Measurements from ENCODE around the gene PCDH9. TPM values are rescaled to one million over a fixed set of nuclear protein-coding genes. Genes with fewer than 3 reads are reported as not detected.
A peak's percentile ranks its signal among the peaks of the same experiment; 100 is the strongest.

Gene PCDH9
- total and polyA plus RNA-seq, 4 experiments from 2014 or later: 0.08 to 0.18 (median 0.14) TPM

DNA sequence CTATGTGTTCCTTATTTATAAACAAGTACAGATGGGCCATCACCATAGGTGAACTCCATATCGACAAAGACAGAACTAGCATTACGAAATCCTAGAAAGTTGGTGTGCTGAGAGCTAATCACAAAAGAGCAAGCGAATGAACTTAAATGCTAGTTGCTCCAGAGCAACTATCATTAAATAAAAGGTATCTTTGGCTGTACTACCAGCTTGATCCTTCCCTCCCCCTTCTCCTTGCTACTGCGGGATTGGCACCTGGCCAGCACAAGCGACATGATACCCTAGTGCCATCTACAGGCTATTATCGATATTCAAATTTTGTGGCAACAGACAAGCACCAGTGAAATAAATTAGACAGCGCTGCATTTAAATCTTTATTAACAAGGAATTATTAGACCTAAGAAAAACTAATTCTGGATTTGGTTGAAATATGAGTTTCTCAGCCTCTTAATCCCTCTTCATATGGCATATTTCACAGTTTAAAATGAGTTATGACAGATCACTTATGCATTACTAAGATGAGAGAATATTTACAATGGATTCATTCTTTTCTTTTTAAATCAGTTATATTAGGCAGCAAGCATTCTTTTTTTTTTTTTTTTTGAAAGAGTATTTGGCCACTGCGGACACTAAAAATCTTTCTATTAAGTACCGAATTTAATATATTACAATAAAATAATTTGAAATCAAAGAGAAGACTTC is 5.8 kb downstream of the PCDH9 start:
- no peak overlapping the region for H3K4me3 ChIP-seq (ENCODE audit: low read length in 2 of 2)
- H3K9me3 ChIP-seq (ENCODE audit: control insufficient read depth in 1 of 2, low read length in 2 of 2): no peaks in the 10 kb centered on the region
- H3K27me3 ChIP-seq (ENCODE audit: insufficient read depth, low read length): no peaks in the 10 kb centered on the region
- peak overlapping the region in 1 of 8 donors; percentile 29 for H3K4me3 Mint-ChIP-seq
- POLR2A ChIA-PET (ENCODE audit: partially characterized antibody): no interaction called here
- H3K4me1 Mint-ChIP-seq: peaks cover 0 to 5% (median 1%) of the 10 kb centered on the region in 4 donors
- no peaks in the 10 kb centered on the region for H3K36me3 ChIP-seq (ENCODE audit: insufficient read depth, low read length)
- H3K4me1 ChIP-seq (ENCODE audit: insufficient read depth, low read length): peaks cover 6% of the 10 kb centered on the region
- H3K27ac ChIP-seq (ENCODE audit: low read depth, low read length): no peak overlapping the region
- no peaks in the 10 kb centered on the region for H3K36me3 Mint-ChIP-seq
- H3K27me3 Mint-ChIP-seq: peaks cover 8 to 13% of the 10 kb centered on the region in 2 donors
- DNase-seq: peak; percentile 35 to 43 (median 39)
- CTCF ChIA-PET (ENCODE audit: partially characterized antibody): interaction anchor here (1.4 to 1.6 kb wide), 2 partner anchors 14 to 17 kb away, joined by 3 read pairs; no protein-coding TSS in a partner anchor
- intact Hi-C loops (cut with micrococcal nuclease): no loop called here
- no peak overlapping the region for H3K27ac Mint-ChIP-seq
- peaks cover 0 to 2% (median 0%) of the 10 kb centered on the region in 8 donors for H3K9me3 Mint-ChIP-seq

DNA sequence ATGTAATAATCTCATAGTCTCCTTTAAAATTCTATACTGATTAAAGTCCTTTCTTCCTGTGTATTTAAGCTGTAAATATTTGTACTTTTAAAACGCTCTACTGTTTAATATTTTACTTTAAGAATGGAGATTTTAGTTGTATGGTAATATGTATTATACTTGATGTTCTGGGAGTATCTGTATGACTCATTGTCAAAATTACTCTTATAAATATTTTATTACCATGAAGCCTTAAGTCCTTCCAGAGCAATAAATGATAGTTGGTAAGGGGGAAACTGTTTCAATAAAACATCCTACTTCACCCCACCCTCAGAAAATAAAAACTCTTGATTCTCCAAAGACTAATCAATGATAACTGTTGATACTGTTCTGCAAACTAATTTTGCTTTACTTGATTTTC is 6.4 kb downstream of the PCDH9 start:
- ChIA-PET CTCF (ENCODE audit: partially characterized antibody) (interaction anchor here (1.4 kb wide), 1 partner anchor 18 kb away, joined by 3 read pairs; no protein-coding TSS in a partner anchor), POLR2A (ENCODE audit: partially characterized antibody) (no interaction called here)
- no peak for DNase-seq
- Mint-ChIP-seq H3K4me3 (no peak overlapping the region), H3K4me1 (peaks cover 0 to 5% (median 1%) of the 10 kb centered on the region in 4 donors), H3K9me3 (peaks cover 0 to 2% (median 0%) of the 10 kb centered on the region in 8 donors), H3K36me3 (no peaks in the 10 kb centered on the region), H3K27ac (no peak overlapping the region), H3K27me3 (peaks cover 8 to 13% of the 10 kb centered on the region in 2 donors)
- no peaks in the 10 kb centered on the region for H3K9me3 ChIP-seq (ENCODE audit: control insufficient read depth in 1 of 2, low read length in 2 of 2)
- peaks cover 2% of the 10 kb centered on the region for H3K4me1 ChIP-seq (ENCODE audit: insufficient read depth, low read length)
- intact Hi-C loops (cut with micrococcal nuclease): no loop called here
- no peaks in the 10 kb centered on the region for H3K36me3 ChIP-seq (ENCODE audit: insufficient read depth, low read length)
- no peak overlapping the region for H3K4me3 ChIP-seq (ENCODE audit: low read length in 2 of 2)
- H3K27me3 ChIP-seq (ENCODE audit: insufficient read depth, low read length): no peaks in the 10 kb centered on the region
- no peak overlapping the region for H3K27ac ChIP-seq (ENCODE audit: low read depth, low read length)

- no peaks in the 10 kb centered on the region for H3K9me3 ChIP-seq (ENCODE audit: control insufficient read depth in 1 of 2, low read length in 2 of 2)
- Mint-ChIP-seq H3K4me1 (peaks cover 0 to 5% (median 1%) of the 10 kb centered on the region in 4 donors), H3K9me3 (peaks cover 0 to 2% (median 0%) of the 10 kb centered on the region in 8 donors), H3K4me3 (no peak overlapping the region), H3K27me3 (peaks cover 8 to 11% of the 10 kb centered on the region in 2 donors), H3K36me3 (no peaks in the 10 kb centered on the region), H3K27ac (no peak overlapping the region)
- no peak overlapping the region for H3K27ac ChIP-seq (ENCODE audit: low read depth, low read length)
- H3K4me3 ChIP-seq (ENCODE audit: low read length in 2 of 2): no peak overlapping the region
- no peaks in the 10 kb centered on the region for H3K36me3 ChIP-seq (ENCODE audit: insufficient read depth, low read length)
- H3K27me3 ChIP-seq (ENCODE audit: insufficient read depth, low read length): no peaks in the 10 kb centered on the region
- DNase-seq: no peak
- CTCF ChIA-PET (ENCODE audit: partially characterized antibody): interaction anchor here (1.4 kb wide), 1 partner anchor 18 kb away, joined by 3 read pairs; no protein-coding TSS in a partner anchor
- H3K4me1 ChIP-seq (ENCODE audit: insufficient read depth, low read length): no peaks in the 10 kb centered on the region
- intact Hi-C loops (cut with micrococcal nuclease): no loop called here
- POLR2A ChIA-PET (ENCODE audit: partially characterized antibody): no interaction called here
These were observed 7.1 kb downstream of the PCDH9 start for GRCh38 chr13:67223024-67223423.

DNA sequence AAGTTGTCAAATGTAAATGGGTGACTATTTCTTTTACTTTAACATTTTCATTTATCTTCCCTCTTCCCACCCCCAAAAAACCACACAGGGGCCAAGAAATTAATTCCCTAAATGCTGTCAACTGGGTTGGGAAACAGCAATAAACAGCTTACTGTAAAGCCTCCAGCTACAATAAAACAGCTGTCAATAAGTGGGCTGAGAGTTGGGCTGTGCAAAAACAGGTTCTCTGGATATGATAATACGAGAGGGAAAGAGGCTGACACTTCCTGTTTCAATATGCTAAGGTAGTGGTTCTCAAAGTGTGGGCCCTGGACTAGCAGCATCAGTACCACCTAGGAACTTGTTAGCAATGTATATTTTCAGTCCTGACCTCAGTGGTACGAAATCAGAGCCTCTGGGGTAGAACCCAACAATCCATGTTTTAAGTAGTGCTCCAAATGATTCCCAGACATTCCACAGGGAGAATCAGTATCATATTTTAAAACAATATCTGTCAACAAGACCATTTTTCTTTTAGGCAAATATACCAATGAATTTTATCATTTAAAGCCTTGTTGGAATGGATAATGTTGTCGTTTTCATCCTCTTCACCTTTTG is 8.4 kb downstream of the PCDH9 start:
- no peaks in the 10 kb centered on the region for H3K9me3 ChIP-seq (ENCODE audit: control insufficient read depth in 1 of 2, low read length in 2 of 2)
- no peaks in the 10 kb centered on the region for H3K36me3 Mint-ChIP-seq
- DNase-seq: no peak
- no peak overlapping the region for H3K4me3 Mint-ChIP-seq
- POLR2A ChIA-PET (ENCODE audit: partially characterized antibody): no interaction called here
- intact Hi-C loops (cut with micrococcal nuclease): no loop called here
- H3K27me3 Mint-ChIP-seq: peaks cover 6 to 7% of the 10 kb centered on the region in 2 donors
- no peaks in the 10 kb centered on the region for H3K36me3 ChIP-seq (ENCODE audit: insufficient read depth, low read length)
- peaks cover 0 to 5% (median 1%) of the 10 kb centered on the region in 4 donors for H3K4me1 Mint-ChIP-seq
- no peaks in the 10 kb centered on the region for H3K27me3 ChIP-seq (ENCODE audit: insufficient read depth, low read length)
- CTCF ChIA-PET (ENCODE audit: partially characterized antibody): no interaction called here
- H3K27ac Mint-ChIP-seq: no peak overlapping the region
- no peaks in the 10 kb centered on the region for H3K4me1 ChIP-seq (ENCODE audit: insufficient read depth, low read length)
- no peak overlapping the region for H3K27ac ChIP-seq (ENCODE audit: low read depth, low read length)
- H3K9me3 Mint-ChIP-seq: peaks cover 0 to 2% (median 0%) of the 10 kb centered on the region in 8 donors
- no peak overlapping the region for H3K4me3 ChIP-seq (ENCODE audit: low read length in 2 of 2)

DNA sequence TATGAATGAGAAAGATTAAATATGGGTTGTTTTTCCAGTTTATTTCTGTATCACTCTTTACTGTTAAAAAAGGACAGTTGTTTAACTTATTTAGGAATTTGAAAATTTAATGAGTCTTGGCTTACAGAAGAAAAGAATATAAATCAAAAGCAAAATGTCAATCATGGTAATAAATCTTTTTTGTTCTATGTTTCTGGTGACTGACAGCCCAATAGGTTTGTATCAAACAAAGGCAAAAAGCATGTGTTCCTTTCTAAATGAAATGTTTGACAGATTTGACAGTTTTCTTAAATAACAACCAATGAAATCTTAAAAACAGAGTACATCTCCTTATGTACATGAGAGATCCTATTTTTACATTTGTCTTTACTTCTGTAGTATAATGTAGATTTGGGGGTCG is 11.0 kb downstream of the PCDH9 start:
- Histone ChIP-seq H3K27ac (ENCODE audit: low read depth, low read length) (no peak overlapping the region), H3K9me3 (ENCODE audit: control insufficient read depth in 1 of 2, low read length in 2 of 2) (no peaks in the 10 kb centered on the region), H3K4me3 (ENCODE audit: low read length in 2 of 2) (no peak overlapping the region), H3K4me1 (ENCODE audit: insufficient read depth, low read length) (no peaks in the 10 kb centered on the region), H3K36me3 (ENCODE audit: insufficient read depth, low read length) (no peaks in the 10 kb centered on the region), H3K27me3 (ENCODE audit: insufficient read depth, low read length) (no peaks in the 10 kb centered on the region)
- Mint-ChIP-seq H3K4me1 (peaks cover 0 to 1% (median under 1%) of the 10 kb centered on the region in 4 donors), H3K36me3 (no peaks in the 10 kb centered on the region), H3K27ac (no peak overlapping the region), H3K4me3 (no peak overlapping the region), H3K27me3 (no peaks in the 10 kb centered on the region), H3K9me3 (peaks cover 0 to 2% (median 0%) of the 10 kb centered on the region in 8 donors)
- ChIA-PET CTCF (ENCODE audit: partially characterized antibody) (no interaction called here), POLR2A (ENCODE audit: partially characterized antibody) (no interaction called here)
- intact Hi-C loops (cut with micrococcal nuclease): no loop called here
- no peak for DNase-seq

DNA sequence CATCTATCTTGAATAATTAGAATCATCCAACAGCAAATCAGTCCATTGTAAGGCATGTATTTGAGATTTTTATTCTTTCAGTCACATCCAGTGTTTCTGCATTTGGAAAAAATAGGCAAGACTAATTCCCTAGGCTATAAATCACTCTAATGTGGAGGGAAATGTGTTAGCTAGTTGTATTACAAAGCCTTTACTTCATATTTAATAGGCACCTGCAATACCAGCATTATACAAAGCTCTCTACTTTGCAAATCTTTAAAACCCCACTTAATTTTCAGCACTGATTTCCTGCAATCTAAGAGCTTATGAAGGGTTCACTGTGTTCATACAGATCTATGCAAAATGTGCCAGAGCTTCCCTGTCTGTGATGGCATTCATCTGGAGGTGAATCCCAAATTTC is 12.3 kb downstream of the PCDH9 start:
- Mint-ChIP-seq H3K27me3 (no peaks in the 10 kb centered on the region), H3K4me1 (no peaks in the 10 kb centered on the region), H3K4me3 (no peak overlapping the region), H3K36me3 (no peaks in the 10 kb centered on the region), H3K9me3 (peaks cover 0 to under 1% (median 0%) of the 10 kb centered on the region in 8 donors), H3K27ac (no peak overlapping the region)
- intact Hi-C loops (cut with micrococcal nuclease): no loop called here
- H3K27ac ChIP-seq (ENCODE audit: low read depth, low read length): no peak overlapping the region
- H3K27me3 ChIP-seq (ENCODE audit: insufficient read depth, low read length): no peaks in the 10 kb centered on the region
- H3K4me1 ChIP-seq (ENCODE audit: insufficient read depth, low read length): no peaks in the 10 kb centered on the region
- DNase-seq: no peak
- no peak overlapping the region for H3K4me3 ChIP-seq (ENCODE audit: low read length in 2 of 2)
- POLR2A ChIA-PET (ENCODE audit: partially characterized antibody): no interaction called here
- CTCF ChIA-PET (ENCODE audit: partially characterized antibody): no interaction called here
- H3K9me3 ChIP-seq (ENCODE audit: control insufficient read depth in 1 of 2, low read length in 2 of 2): no peaks in the 10 kb centered on the region
- H3K36me3 ChIP-seq (ENCODE audit: insufficient read depth, low read length): no peaks in the 10 kb centered on the region

GRCh38 chr13:67216864-67217263 is 13.3 kb downstream of the PCDH9 start:
- Mint-ChIP-seq H3K27ac (no peak overlapping the region), H3K36me3 (no peaks in the 10 kb centered on the region), H3K4me1 (no peaks in the 10 kb centered on the region), H3K27me3 (no peaks in the 10 kb centered on the region), H3K9me3 (no peaks in the 10 kb centered on the region), H3K4me3 (no peak overlapping the region)
- no peak overlapping the region for H3K4me3 ChIP-seq (ENCODE audit: low read length in 2 of 2)
- no peak for DNase-seq
- ChIA-PET POLR2A (ENCODE audit: partially characterized antibody) (no interaction called here), CTCF (ENCODE audit: partially characterized antibody) (no interaction called here)
- intact Hi-C loops (cut with micrococcal nuclease): no loop called here
- no peak overlapping the region for H3K27ac ChIP-seq (ENCODE audit: low read depth, low read length)
- H3K9me3 ChIP-seq (ENCODE audit: control insufficient read depth in 1 of 2, low read length in 2 of 2): no peaks in the 10 kb centered on the region
- no peaks in the 10 kb centered on the region for H3K27me3 ChIP-seq (ENCODE audit: insufficient read depth, low read length)
- H3K36me3 ChIP-seq (ENCODE audit: insufficient read depth, low read length): no peaks in the 10 kb centered on the region
- H3K4me1 ChIP-seq (ENCODE audit: insufficient read depth, low read length): no peaks in the 10 kb centered on the region

Measured in CD4-positive, alpha-beta memory T cell (primary cell).